Measurements from ENCODE around the gene PLXNA4.

PLXNA4 gene

DNA sequence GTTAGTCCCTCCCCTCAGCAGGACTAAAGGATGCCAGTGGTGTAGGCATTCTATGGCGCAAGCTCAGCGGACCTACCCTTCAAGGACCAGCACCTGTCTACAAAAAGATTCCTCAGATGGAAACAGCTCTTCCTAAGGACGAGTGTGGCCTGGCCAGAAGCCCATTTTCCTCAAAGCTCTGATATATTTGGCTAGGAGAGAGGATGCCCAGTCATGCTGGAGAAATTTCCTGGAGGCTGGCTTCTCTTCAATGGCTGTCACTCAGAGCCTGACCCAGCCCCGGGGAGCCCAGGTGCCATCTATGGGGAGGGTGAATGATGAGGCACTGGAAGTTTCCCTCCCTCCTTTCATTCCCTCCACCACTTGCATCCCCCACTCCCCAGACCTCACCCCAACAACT, 111.5 kb downstream of the PLXNA4 start:
- no peak for DNase-seq

DNA sequence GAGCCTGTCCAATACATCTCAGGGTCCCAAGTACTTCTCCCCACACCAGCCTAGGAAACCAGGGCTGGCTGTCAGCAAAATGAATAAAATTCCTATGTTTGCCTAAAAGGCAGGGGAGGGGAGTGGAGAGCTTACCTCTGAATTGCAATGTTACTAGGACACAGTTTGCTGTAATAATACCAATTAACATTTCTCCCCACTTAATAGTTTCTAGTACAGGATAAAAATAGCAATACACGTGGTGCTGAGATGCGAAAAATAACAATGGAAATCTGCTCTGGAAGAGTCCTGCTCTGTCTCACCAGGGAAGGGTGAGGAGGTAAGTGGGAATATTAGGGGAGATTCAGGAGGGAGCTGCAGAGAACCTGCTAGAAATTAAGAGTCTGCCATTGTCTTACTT, 112.3 kb downstream of the PLXNA4 start:
- DNase-seq: no peak

GRCh38 chr7:132462478-132462877, 113.8 kb downstream of the PLXNA4 start:
- DNase-seq: no peak

DNA sequence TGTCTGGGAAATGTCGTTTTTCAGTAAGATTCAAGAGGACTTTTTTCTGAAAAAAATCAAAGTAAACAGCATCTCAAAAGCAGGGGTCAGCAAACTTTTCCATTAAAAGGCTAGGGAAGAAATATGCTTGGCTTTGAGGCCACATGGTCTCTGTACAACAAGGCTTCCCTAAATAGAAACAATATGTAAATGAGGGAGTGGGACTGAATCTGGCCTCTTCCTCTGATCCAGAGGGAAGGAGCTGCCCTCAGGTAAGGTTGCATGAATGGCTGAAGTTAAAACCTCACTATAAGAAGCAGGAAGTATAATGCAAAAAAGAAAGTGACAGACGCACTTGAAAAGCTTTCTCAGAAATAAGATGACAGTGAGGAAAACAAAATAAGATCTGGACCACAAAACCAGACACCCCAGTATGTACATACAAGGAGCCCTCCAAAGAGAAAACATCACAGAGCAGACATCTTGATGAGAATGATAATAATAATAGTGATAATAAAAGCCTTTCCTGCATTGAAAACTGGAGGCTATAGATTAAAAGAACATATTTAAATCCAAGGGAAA, 115.2 kb downstream of the PLXNA4 start:
- DNase-seq: no peak

- no peak for DNase-seq
Measured at GRCh38 chr7:132458729-132459128, 117.5 kb downstream of the PLXNA4 start.

GRCh38 chr7:132457658-132458057, 118.6 kb downstream of the PLXNA4 start:
- no peak for DNase-seq

DNA sequence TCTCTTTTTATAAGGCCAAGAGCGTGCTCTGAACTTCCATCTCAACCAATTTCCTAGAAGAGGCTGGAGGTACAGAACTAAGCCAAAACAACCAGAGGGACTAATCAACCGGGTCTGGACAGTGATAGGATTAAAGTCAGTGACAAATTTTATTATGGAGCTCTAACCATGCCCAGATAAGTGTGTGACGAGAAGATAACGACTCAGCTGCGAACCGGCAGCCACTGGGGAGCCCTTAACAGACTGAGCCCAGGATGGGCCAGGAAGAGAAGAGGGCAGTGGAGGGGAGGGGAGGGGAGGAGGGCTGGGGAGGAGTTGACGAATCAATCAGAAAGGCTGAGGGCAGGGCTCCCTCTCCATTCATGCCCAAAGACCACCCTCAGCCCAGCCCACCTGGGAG, 119.9 kb downstream of the PLXNA4 start:
- no peak for DNase-seq

- peak; percentile 15 for DNase-seq
Measured at GRCh38 chr7:132455378-132455777, 120.9 kb downstream of the PLXNA4 start.

- no peak for DNase-seq
Measured at GRCh38 chr7:132453826-132454225, 122.4 kb downstream of the PLXNA4 start.

DNA sequence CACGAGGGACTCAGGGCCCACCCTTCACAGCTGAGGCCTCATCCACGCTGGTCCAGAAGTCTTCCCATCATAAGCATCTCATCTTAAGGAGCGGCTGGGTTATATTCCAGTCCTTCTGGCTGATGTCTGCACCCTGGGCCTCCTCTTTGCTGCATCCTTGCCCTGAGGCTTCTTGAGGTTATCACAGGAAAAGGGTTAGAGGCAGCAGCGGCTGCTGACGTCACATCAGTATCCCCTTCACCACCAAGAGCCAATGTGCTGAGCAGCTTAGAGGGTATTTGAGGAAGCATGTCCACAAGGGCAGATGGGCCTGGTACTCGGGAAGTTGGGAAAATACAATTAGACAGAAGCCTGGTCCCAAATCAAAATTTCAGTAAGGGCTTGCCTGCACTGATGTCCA, 125.1 kb downstream of the PLXNA4 start:
- DNase-seq: no peak

- no peak for DNase-seq
Measured at GRCh38 chr7:132450696-132451095, 125.6 kb downstream of the PLXNA4 start.

DNA sequence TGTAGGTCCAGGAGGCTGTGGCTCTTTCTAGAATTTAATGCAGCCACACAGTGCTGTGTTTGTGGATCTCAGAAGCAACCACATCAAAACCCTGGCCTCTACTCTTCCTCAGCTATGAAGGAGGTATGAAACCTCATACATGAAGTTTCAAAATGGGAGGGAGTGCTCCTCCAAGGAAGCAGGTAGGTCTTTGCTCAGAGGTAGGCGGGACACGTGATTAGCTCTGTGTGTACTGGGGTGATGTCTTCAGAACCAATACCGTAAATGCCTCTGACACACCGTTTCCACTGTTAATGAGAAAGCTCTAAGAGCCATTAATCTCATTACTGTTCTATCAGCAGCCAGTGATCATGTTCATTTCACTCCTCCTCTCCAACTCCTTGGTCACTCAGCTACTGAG, 126.1 kb downstream of the PLXNA4 start:
- no peak for DNase-seq

GRCh38 chr7:132446666-132447278, 129.5 kb downstream of the PLXNA4 start:
- DNase-seq: no peak

- no peak for DNase-seq
Measured at GRCh38 chr7:132446260-132446659, 130.0 kb downstream of the PLXNA4 start.

GRCh38 chr7:132443761-132444520, 132.3 kb downstream of the PLXNA4 start:
- no peak for DNase-seq

DNA sequence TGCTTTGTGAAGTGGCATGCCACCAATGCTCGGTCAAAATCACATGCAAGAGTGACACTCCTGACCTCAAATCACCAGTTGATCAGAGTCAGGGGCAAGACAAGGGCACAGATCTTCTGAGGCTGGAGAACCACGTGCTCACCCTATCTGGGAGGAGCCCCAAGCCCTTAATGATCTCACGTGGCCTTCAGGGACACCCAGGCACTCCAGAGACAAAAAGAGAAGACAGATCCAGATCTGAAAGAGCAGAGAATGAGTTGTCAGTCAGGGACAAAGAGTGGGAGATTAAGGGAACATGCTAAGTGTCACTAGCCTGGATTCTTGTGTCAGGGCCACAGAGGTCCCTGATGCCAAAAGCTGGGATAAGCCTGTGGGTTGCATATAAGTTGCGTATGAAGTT, 134.3 kb downstream of the PLXNA4 start:
- no peak for DNase-seq

DNA sequence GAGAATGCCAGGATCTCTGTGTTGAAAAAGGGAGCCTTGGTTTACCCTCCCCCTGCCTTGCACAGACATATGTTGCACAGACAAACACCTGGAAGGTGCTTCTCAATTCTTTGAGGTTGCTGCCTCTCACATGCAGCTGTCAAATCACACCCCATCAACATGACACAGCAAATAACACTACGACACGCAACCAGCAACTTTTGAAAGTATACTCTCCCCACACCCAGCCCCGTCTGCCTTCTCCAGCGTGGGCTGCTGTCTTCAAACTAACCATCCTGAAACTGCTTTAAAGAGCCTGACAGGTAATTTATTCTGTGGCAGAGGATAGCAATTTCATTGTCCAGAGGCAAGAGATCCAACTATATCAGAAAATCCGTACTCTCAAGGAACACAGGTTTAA, 136.1 kb downstream of the PLXNA4 start:
- DNase-seq: no peak

GRCh38 chr7:132438926-132439325, 137.3 kb downstream of the PLXNA4 start:
- DNase-seq: no peak

DNA sequence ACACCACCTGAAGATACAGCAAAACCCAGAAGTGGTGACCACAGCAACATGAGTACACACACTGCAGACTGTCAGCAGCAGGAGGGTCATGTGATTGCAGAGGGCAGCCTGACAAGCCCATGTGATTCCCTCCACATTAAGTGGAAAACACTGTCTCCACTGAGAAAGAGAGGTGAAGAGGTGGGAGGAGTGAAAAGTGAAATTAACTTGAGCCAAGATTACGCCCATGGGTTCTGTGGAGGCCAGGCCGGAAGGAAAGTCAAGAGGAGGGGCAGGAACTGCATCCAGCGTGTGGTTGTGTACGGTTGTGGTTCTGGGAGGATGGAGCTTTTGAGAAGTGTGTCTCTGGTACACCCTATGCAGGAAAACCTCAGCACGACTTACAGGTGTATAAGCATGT, 138.5 kb downstream of the PLXNA4 start:
- no peak for DNase-seq

DNA sequence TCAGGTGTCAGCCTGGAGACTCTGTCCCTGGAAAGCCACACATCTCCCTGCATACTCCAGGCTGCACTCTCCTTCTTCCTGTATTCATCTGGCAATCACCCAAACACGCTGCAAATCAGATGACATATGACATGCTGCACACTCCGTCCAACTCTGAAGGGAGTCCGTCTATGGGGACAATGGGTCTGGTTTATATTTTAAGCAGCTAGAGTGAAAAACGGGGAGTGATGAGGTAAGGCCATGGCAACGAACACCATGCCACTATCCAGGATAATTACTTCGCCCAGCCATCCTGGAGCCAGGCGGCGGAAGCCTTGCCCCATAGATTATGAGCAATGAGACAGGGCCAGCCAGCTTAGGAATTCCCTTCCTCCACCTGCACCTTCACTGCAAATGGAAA, 140.1 kb downstream of the PLXNA4 start:
- DNase-seq: no peak

DNA sequence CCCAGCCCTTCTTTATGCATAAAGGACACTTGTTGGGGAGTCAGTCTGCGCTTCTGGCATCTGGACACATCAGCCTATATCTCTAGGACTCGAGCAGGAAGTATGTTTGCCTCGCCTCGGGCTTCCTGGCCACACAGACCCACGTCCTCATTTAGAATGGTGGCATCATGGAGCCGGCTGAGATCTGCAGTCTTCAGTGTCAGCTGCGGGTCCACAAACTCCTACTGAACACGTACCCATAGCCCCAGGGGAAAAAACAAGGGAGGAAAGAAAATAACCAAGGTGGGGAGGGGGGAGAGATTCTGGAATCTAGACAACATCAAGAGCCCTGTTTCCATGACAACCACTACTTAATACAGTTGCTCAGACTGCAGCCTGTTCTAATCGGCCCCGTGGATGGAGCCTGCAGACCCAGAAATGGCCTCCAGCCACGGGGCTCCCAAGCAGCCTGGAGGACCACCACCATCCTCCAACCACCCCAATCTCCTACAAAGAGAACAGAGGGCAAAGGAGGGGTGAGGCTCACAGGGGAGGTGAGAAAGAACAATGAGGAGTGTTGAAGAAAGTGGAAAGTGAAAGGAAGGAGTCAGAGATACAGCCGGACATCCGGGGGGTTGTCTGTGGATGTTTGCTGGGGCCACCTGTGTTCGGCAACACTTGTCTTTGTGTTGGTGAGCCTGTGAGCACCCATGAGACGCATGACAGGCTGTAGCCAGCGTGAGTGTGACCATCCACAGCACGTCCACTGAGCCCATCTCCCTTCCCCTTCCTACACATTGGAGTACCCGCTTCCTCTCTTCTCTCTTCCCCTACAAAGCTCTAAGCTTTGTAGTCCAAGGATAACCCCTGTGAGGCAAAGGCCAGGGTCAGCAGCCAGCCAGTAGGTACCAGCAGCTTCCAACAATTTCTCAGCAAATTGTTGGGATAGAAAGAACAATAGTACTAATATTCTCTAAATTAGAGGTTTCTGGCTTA, 141.0 kb downstream of the PLXNA4 start:
- DNase-seq: peak; percentile 74

DNA sequence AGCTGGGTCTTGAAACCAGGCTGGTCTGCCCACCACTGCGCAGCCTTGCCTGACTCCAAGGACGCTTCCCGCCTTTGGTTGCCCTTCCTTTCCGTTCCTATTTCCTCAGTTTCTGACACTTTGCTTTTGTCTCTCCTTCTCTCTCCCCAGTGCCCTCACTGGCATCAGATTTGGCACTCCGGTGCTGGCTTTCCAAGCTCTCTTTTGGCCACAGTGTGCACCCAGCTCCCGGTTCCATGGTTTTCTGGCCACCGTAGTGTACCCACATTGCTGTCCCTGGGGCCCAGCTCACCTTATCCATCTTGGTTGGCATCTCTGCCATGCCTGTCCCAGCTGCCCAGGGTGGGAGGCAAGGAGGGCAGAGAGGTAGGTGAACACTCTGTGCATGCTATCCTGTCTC, 142.2 kb downstream of the PLXNA4 start:
- no peak for DNase-seq

GRCh38 chr7:132433301-132433700, 143.0 kb downstream of the PLXNA4 start:
- no peak for DNase-seq

Data from NCI-H1092 treated with DMSO at 0.1 percent for 48 hours (cell line).